KG1 (cell line): ENCODE results near the gene LRP1-AS.

Experiments
- DNase-seq: peaks from one replicate; lab custom pipeline; 2025; lab: John Stamatoyannopoulos, UW

Gene LRP1-AS

DNA sequence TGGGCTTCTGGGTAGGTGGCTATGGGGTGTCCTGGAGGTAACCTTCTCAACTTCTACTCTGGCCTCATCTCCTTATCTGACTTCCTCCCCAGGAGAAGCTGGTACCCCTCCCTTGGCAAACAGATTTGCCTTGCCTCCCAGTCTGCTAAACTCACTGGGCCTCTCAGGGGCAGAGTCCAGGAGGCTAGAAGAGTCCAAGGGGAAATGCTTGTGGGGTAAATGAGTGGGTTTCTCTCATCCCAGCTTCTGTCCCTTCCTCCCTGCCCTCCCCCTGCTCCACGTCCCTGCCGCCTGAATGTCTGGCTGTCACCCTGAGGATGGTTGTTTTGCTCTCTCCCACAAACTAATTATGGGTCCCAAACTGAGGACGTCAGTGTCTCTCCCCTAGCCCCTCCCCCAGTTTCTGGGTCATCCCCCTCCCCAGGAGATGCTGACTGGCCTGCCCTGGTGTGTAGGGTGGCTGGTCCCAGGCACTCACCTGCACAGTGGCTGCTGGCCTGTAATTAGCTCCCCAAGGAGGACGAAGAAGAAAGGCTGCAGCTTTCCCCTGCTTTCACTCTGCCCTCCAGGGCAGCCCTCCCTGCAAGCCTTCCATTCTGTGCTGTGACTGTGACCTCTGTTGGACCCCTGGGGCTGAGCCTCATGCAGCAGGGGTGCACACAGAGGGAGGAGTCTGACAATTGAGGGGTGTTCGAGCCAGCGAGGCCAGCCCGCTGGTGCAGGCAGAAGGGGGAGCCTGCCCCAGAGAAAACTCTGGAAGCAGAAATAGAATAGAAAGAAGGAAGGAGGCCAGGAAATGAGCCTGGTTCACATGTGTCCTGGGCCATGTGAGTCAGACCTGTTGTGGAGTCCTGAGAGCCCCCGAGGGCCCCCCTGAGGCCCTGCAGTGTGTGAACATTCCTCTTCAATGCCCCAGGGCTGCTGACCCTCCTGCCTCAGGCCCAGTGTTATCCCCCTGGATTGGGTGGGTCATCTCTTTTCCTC is at the start of gene LRP1-AS:
LRP1-AS (minus strand) TSS at position 659 of the 984 bp plus-strand sequence.
- no peak for DNase-seq

DNA sequence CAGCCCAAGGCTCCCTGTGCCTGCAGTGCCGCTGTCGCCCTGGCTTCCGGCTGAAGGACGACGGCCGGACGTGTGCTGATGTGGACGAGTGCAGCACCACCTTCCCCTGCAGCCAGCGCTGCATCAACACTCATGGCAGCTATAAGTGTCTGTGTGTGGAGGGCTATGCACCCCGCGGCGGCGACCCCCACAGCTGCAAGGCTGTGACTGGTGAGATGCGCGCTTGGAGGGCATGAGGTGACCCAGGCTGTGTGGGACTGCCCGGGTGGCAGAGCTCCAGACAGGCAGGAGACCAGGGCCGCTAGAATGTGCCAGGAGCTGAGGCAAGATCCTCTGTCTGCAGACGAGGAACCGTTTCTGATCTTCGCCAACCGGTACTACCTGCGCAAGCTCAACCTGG is 49.5 kb upstream of the LRP1-AS start:
- no peak for DNase-seq

DNA sequence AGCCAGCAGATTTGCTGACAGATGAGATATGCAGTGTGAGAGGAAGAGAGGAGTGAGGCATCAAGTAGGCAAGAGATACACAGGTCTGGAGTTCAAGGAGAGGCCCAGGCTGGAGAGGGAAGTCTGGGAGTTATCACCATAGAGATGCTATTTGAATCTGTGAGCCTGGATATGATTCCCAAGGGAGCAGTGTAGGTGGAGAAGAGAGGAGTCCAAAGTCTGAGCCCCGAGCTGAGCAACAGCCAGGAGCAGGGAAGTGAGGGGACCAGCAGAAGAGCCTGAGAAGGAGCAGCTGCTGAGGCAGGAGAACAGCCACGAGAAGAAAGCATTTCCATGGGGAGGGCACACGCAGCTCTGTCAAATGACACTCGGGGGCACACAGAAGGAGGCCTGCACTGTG is 49.0 kb upstream of the LRP1-AS start:
- DNase-seq: no peak

DNA sequence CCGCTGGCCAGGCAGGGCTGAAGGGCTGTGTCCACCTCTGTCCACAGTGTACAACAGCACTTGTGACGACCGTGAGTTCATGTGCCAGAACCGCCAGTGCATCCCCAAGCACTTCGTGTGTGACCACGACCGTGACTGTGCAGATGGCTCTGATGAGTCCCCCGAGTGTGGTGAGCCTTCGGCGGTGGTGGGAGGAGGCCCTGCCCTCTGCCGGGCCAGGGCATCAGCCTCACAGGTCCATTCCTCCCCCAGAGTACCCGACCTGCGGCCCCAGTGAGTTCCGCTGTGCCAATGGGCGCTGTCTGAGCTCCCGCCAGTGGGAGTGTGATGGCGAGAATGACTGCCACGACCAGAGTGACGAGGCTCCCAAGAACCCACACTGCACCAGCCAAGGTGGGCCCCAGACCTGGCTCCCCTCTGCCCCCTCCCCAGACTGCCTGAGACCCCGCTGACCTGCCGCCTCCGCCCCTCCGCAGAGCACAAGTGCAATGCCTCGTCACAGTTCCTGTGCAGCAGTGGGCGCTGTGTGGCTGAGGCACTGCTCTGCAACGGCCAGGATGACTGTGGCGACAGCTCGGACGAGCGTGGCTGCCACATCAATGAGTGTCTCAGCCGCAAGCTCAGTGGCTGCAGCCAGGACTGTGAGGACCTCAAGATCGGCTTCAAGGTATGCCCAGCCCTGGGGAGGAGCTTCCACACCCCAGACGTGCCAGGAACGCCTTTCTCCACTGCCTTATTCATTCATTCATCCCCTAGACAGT is 48.4 kb upstream of the LRP1-AS start:
- no peak for DNase-seq

DNA sequence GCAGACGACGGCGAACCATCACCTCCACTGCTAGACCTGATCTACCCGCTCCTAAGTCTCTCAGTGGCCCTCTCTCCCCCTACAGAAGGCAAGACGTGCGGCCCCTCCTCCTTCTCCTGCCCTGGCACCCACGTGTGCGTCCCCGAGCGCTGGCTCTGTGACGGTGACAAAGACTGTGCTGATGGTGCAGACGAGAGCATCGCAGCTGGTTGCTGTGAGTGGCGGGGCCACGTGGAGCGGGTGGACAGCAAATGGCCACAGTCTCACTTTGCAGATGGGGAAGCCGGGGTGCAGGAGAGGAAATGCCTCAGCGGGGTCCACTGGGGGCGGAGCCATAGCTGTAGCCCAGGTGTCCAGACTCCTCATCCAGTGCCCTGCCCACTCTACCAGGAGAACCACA is 47.8 kb upstream of the LRP1-AS start:
- no peak for DNase-seq

DNA sequence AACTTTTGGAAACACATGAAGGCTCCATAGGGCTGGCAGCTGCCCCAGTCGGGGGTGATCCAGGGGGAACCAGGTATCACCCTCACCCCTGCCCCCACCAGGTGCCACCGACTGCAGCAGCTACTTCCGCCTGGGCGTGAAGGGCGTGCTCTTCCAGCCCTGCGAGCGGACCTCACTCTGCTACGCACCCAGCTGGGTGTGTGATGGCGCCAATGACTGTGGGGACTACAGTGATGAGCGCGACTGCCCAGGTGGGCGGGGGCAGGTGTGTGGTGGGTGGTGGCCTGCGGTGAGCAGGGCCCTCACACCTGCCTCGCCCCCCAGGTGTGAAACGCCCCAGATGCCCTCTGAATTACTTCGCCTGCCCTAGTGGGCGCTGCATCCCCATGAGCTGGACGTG is 46.8 kb upstream of the LRP1-AS start:
- DNase-seq: no peak

DNA sequence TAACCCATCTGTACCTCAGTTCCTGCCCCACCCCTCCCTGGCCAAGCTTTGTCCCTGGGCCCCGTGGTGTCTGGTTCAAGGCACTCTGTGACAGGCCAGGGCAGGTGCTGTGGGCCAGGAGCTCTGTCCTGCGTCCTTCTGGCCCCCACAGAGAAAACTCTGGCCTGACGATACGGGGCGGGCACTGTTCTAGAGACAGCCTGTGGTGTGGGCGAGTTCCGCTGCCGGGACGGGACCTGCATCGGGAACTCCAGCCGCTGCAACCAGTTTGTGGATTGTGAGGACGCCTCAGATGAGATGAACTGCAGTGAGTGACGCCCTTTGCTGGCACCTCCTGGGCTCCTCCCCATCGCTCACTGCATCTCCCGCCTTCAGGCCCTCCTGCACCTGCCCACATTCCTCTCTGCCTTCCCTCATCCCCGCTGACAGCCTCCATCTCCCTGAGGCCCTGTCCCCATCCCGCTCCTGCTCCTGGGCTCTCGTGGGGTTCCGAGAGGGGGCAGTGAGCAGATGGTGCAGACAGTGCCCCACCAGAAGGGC is 46.4 kb upstream of the LRP1-AS start:
- DNase-seq: no peak

DNA sequence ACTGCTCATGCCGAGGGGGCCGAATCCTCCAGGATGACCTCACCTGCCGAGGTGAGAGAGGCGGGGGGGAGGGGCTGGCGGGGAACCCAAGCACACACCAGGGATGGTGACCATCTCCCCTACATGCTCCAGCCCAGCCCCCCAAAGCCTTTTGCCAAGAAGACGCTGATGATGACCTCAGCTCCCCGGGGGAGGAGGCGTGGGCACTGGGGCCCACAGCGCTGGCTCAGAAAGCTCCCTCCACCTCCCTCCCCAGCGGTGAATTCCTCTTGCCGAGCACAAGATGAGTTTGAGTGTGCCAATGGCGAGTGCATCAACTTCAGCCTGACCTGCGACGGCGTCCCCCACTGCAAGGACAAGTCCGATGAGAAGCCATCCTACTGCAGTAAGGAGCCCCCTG is 45.5 kb upstream of the LRP1-AS start:
- no peak for DNase-seq

DNA sequence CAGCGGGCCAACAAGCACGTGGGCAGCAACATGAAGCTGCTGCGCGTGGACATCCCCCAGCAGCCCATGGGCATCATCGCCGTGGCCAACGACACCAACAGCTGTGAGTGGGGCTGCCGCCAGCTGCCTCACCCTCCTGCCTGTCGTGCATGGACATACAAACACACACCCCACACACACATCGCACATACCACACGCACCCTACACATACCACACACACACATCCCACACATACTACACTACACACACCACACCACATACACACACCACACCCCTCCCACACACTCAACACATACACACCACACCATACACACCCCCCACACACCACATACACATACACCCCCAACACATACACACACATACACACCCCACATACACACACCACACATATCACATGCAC is 44.0 kb upstream of the LRP1-AS start:
- no peak for DNase-seq

DNA sequence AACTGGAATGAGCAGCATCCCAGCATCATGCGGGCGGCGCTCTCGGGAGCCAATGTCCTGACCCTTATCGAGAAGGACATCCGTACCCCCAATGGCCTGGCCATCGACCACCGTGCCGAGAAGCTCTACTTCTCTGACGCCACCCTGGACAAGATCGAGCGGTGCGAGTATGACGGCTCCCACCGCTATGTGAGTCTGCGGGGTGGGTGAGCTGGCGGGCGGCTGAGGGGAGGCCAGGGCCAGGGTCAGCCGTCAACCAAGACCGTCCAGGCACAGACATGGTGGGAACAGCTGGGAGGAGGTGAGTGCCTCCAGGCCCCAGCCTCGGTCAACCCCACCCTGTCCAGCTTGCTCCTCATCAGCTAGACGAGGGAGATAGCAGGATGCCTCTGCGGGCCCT is 43.4 kb upstream of the LRP1-AS start:
- DNase-seq: no peak

DNA sequence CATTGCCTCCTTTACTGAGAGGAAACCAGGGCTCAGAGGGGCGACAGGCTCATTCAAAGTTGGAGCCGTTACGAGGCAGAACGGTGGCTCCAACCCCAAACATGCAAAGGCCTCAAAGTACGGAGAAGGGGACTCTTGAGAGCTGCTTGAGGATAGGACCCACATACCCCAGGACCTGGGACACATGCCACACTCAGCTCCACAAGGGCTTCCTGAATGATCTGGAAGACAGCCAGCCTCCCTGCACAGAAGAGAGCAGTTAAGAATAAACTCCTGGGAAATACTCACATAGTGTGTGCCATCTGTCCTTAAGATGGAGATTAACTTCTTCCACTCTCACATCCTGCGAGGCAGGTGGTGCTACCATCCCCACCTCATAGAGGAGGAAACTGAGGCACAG is 42.6 kb upstream of the LRP1-AS start:
- DNase-seq: no peak

DNA sequence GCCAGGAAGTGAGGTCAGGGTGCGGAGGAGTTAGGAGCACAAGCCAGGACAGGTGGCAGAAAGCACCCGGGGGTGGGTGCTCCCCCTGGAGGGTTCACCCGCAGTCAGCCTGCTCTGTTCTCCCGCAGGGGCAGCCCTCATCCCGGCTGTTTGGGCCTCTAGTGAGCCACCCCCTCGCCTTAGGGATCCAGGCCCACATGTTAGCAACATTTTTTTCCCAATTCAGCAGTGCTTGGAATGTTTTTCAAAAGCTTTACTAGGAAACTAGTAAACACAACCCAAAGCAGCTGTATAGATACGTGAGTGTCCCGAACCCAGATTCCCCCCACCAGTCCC is 40.6 kb upstream of the LRP1-AS start:
- DNase-seq: no peak

DNA sequence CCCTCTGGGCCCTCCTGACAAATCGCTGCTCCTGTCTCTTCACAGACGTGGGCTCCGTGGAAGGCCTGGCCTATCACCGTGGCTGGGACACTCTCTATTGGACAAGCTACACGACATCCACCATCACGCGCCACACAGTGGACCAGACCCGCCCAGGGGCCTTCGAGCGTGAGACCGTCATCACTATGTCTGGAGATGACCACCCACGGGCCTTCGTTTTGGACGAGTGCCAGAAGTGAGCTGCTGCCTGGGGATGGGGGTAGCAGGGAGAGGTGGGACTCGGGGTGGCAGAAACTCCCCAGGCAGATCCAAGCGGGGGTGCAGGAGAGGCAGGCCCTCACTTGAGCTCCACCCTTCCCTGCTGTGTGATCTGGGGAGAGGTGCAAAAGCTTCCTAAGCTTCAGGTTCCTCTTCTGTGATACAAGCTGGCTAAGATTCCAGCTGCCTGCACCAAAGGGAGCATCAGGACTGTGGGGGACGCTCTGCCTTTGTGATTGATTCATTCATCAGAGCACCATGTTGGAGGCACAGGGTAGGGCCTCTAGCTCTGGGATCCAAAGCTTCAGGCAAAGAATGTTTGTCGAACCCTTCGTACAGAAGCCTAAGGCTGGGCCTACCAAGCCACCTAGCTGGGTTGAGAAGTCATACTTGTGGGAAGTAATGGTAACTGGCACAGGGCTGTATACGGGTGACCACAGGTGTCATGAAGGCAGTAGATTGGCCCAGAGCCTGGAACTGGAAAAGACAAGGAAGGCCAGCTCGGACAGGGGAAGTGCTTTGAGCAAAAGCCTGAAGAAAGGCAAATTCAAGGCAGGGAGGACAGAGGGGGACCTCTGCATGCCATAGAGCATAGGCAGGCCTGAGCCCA is 40.0 kb upstream of the LRP1-AS start:
- DNase-seq: no peak

DNA sequence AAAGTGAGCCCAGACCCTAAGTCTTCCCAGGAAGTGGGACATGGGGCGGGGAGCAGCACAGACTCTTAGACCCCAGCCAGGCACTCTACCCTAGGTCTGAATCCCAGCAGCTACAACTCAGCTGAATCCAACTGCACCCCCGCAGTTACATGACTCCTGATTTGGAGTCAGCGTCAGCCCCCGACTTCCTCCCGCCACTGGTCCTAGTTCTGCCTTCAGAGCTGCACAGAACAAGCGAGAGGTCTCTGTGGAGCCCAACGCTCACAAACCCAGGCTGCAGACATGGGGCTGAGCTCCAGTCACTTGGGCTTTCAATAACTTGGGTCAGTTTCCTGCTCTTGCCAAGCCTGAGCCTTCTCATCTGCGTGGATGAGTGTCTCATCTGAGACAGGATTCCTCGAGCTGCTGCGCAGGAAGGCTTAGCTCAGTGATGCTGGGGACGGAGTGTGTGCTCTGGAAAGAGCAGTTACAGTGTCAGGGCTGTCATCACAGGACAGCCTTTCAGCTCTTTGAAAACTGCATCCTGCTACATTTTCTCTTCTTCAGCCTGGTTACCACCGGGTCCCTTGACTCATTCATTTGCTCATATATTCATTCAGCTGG is 38.6 kb upstream of the LRP1-AS start:
- no peak for DNase-seq

DNA sequence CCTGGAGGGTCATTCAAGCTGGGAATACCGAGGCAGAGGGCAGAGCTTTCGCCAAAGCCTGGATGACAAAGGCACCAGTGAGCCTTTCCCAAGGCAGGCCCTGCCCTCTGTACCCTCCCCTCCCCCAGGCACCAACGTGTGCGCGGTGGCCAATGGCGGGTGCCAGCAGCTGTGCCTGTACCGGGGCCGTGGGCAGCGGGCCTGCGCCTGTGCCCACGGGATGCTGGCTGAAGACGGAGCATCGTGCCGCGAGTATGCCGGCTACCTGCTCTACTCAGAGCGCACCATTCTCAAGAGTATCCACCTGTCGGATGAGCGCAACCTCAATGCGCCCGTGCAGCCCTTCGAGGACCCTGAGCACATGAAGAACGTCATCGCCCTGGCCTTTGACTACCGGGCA is 38.0 kb upstream of the LRP1-AS start:
- no peak for DNase-seq

DNA sequence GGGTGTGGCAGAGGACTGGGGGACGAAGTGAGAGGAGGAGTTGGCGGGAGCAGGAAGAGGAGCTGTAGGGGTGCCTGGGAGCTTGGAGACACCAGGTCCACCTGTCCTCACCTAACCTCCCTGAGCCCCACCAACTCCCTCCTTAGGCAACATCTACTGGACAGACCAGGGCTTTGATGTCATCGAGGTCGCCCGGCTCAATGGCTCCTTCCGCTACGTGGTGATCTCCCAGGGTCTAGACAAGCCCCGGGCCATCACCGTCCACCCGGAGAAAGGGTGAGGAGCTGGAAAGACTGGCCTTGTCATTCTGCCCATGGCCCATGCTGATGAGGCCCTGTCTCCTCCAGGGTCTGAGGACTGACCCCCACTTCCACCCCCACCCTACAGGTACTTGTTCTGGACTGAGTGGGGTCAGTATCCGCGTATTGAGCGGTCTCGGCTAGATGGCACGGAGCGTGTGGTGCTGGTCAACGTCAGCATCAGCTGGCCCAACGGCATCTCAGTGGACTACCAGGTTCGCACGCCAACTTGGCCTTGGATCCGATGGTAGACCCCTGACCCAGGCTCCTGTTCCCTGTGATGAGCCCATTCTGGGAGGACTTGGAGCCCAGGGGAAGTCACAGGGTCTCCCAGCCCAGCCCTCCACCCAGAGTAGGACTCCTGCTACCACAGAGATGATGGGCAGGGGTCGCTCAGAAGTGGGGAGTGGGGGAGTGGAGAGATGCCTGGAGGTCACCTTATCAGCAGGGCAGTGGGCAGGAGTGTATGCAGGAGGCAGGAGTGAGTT is 36.7 kb upstream of the LRP1-AS start:
- no peak for DNase-seq

DNA sequence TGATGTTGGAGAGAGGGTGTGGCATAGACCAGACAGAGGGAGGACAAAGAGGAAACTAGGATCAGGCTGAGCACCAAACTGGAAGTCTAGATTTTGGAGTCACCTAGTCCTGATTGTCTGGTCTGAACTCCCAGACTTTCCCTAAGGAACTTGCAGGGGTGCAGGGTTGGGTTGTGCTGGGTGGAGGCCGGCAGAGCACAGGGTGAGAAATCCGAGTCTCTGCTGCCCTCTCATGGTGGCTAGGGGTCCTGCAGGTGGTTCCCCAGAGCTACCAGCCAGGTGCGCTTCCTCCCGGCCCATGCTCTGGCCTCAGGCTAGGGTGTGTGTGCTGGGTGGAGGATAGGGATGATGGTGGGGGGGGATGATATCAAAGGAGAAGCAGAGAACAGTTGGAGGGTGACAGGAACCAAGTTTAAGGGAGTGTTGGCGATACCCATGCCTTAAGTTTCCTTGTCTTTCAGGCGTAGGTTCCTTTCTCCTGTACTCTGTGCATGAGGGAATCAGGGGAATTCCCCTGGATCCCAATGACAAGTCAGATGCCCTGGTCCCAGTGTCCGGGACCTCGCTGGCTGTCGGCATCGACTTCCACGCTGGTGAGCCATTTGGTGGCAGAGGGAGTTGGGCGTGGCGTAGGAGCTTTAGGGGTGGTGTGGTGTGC is 35.6 kb upstream of the LRP1-AS start:
- peak; percentile 48 for DNase-seq

DNA sequence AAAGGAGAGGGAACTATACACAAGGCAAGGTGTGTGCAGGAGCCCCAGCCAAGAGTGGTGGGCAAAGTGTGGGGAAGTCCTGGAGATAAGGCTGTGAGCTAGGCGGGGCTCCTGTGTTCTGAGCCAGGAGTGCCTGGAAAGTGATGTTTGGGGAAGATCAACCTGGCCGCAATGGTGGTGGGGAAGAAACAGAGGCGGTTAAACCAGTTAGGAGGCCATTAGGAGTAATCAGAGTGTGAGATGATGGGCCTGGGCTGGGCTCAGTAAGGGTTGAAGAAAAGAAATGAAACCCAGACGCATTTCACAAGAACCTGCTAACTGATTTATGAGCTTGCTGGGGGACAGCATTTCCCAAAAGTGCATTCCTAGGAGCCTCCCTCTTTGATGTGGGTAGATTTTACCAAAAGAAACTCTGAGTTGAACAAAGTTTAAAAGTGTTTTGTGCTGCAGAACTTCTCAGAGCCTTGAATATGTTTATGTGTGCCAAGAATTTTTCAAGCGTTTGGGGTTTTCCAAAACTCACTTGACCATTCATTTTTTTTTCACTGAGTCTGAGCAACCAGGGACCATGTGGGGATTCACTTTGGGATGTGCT is 34.2 kb upstream of the LRP1-AS start:
- no peak for DNase-seq

DNA sequence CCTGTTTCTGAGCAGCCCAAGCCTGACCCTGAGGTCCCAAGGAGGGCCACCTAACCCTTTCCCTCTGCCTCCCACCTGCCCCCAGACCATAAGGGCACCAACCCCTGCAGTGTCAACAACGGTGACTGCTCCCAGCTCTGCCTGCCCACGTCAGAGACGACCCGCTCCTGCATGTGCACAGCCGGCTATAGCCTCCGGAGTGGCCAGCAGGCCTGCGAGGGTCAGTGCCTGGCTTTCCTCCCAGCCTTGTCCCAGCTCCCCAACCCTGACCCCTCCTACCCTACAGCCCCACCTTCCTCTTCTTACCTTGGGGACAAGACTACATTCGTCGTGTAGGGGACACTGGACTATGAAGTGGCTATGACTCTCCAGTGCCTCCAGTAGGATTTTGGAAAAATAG is 33.7 kb upstream of the LRP1-AS start:
- no peak for DNase-seq
